Endothelial cell of umbilical vein (primary cell): ENCODE data around the gene LPP.

Experiments used
- CTCF ChIP-seq, 2 donors: IDR thresholded peaks; 1 replicate in 1 of 2; 2 replicates in 1 of 2; pipeline ENCODE4 v1.5.1; 2011; ENCODE audit warnings: low read length in 2 of 2, mild to moderate bottlenecking in 2 of 2, moderate library complexity in 2 of 2, control low read depth in 1 of 2, inconsistent platforms in 1 of 2, low read depth in 1 of 2; ENCODE audit not compliant: insufficient read depth in 1 of 2; ENCODE audit errors: extremely low read depth in 1 of 2
- EZH2 ChIP-seq: IDR thresholded peaks from 2 replicates; pipeline ENCODE4 v1.6.1; 2012; ENCODE audit warnings: borderline replicate concordance, low read depth, mild to moderate bottlenecking, moderate library complexity, low read length, inconsistent platforms; ENCODE audit not compliant: severe bottlenecking
- GATA2 ChIP-seq: IDR thresholded peaks from 2 replicates; pipeline ENCODE4 v1.7.0; 2011; ENCODE audit warnings: low read depth, mild to moderate bottlenecking, moderate library complexity, mixed read lengths, low read length; ENCODE audit not compliant: insufficient read length, insufficient read depth
- JUN ChIP-seq: IDR thresholded peaks from 2 replicates; pipeline ENCODE4 v1.6.1; 2011; ENCODE audit warnings: borderline replicate concordance, low read depth; ENCODE audit not compliant: insufficient read length, insufficient read depth
- MAX ChIP-seq: IDR thresholded peaks from 2 replicates; pipeline ENCODE4 v1.6.1; 2011; ENCODE audit not compliant: insufficient read depth, insufficient read length
- MYC ChIP-seq: IDR thresholded peaks from one replicate; pipeline ENCODE4 v1.6.1; 2011; ENCODE audit warnings: mild to moderate bottlenecking, low read depth, low read length
- POLR2A ChIP-seq: IDR thresholded peaks from 2 replicates; pipeline ENCODE4 v1.6.1; 2012; ENCODE audit warnings: low read depth, mild to moderate bottlenecking, control low read depth, low read length
- POLR2AphosphoS5 ChIP-seq: IDR thresholded peaks from 2 replicates; pipeline ENCODE4 v1.6.1; 2012; ENCODE audit warnings: low read depth, mild to moderate bottlenecking, control low read depth, low read length, moderate library complexity; ENCODE audit not compliant: insufficient read depth

- TF ChIP-seq CTCF (IDR thresholded peaks at IDR 0.05; ENCODE audit: extremely low read depth in 1 of 2, insufficient read depth in 1 of 2, low read depth in 1 of 2, low read length in 2 of 2) (no peak), POLR2A (no peak), POLR2AphosphoS5 (no peak), GATA2 (no peak), MAX (no peak), JUN (no peak), MYC (no peak), EZH2 (no peak)
These were observed 365.0 kb downstream of the LPP start for GRCh38 chr3:188518835-188519452.
